ENCODE measurements around the gene URB1.
"Not testable (repeated sequence)": the region's sequence is repeated elsewhere in the genome, so short reads cannot be mapped to it uniquely, and the experiment has no call there.

Gene URB1

GRCh38 chr21:32299695-32300094 is 93.1 kb downstream of the URB1 start:
- Mint-ChIP-seq H3K9me3 (ENCODE audit: low read depth) (no peaks in the 10 kb centered on the region), H3K27me3 (no peaks in the 10 kb centered on the region), H3K4me3 (no peak overlapping the region), H3K4me1 (ENCODE audit: low read depth) (no peaks in the 10 kb centered on the region), H3K27ac (no peak overlapping the region), H3K36me3 (peaks cover 6% of the 10 kb centered on the region)

GRCh38 chr21:32298658-32299081 is 94.1 kb downstream of the URB1 start, which contains the start of gene MRAP:
Gene MRAP, plus strand, starts transcription at chr21:32298855. Its CDS starts 117 bp downstream, at chr21:32298972.
- Mint-ChIP-seq H3K4me1 (ENCODE audit: low read depth) (no peaks in the 10 kb centered on the region), H3K27me3 (no peaks in the 10 kb centered on the region), H3K4me3 (no peak within 1 kb of the TSS), H3K9me3 (ENCODE audit: low read depth) (no peaks in the 10 kb centered on the region), H3K36me3 (peaks cover 6% of the 10 kb centered on the region), H3K27ac (no peak within 1 kb of the TSS)

GRCh38 chr21:32298148-32298559 is 94.7 kb downstream of the URB1 start:
- Mint-ChIP-seq H3K4me1 (ENCODE audit: low read depth) (no peaks in the 10 kb centered on the region), H3K9me3 (ENCODE audit: low read depth) (no peaks in the 10 kb centered on the region), H3K27ac (no peak overlapping the region), H3K4me3 (no peak overlapping the region), H3K36me3 (peaks cover 3% of the 10 kb centered on the region), H3K27me3 (no peaks in the 10 kb centered on the region)

DNA sequence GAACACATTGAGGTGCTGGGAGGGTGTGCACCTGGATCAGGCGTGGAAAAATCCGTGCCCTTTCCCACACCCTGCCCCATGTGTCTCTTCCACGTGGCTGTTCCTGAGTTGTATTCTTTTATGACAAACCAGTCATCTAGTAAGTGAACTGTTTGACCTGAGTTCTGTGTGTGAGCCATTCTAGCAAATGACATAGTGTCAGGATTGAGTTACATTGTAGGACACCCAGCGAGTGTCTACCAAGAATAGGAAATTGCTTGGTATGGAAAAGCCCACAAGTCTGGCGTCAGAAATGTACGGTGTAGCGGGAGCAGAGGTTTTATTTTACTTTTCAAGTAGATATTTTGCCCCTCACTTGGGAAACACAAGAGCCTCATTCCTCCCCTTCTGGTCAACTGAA is 95.4 kb downstream of the URB1 start:
- Mint-ChIP-seq H3K27me3 (no peaks in the 10 kb centered on the region), H3K27ac (no peak overlapping the region), H3K36me3 (peaks cover 3% of the 10 kb centered on the region), H3K9me3 (ENCODE audit: low read depth) (no peaks in the 10 kb centered on the region), H3K4me3 (no peak overlapping the region), H3K4me1 (ENCODE audit: low read depth) (no peaks in the 10 kb centered on the region)

DNA sequence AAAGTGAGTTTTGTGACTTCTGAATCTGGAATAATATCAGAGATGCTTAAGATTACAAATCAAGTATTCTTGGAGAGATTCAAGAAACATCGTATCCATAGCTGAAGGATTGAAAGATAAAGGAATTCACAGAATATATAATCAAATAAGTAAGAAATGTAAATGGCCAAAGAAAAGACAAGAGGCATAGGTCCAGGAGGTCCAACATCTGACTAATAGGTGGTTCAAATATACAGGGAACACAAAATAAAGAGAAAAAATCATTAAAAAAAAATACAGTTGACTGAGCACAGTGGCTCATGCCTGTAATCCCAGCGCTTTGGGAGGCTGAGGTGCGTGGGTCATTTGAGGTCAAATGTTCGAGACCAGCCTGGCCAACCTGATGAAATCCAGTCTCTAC is 107.3 kb downstream of the URB1 start:
- Mint-ChIP-seq H3K27me3 (no peaks in the 10 kb centered on the region), H3K36me3 (peaks cover 9% of the 10 kb centered on the region), H3K9me3 (ENCODE audit: low read depth) (no peaks in the 10 kb centered on the region)

GRCh38 chr21:32282992-32283391 is 109.8 kb downstream of the URB1 start:
- Mint-ChIP-seq H3K4me1 (ENCODE audit: low read depth) (peaks cover 20% of the 10 kb centered on the region), H3K9me3 (ENCODE audit: low read depth) (no peaks in the 10 kb centered on the region), H3K4me3 (no peak overlapping the region), H3K27me3 (no peaks in the 10 kb centered on the region), H3K36me3 (peaks cover 9% of the 10 kb centered on the region), H3K27ac (no peak overlapping the region)

More for the DNA sequence above, 107.3 kb downstream of the URB1 start:
- Mint-ChIP-seq H3K4me3 (no peak overlapping the region), H3K4me1 (ENCODE audit: low read depth) (peaks cover under 1% of the 10 kb centered on the region), H3K27ac (no peak overlapping the region)

DNA sequence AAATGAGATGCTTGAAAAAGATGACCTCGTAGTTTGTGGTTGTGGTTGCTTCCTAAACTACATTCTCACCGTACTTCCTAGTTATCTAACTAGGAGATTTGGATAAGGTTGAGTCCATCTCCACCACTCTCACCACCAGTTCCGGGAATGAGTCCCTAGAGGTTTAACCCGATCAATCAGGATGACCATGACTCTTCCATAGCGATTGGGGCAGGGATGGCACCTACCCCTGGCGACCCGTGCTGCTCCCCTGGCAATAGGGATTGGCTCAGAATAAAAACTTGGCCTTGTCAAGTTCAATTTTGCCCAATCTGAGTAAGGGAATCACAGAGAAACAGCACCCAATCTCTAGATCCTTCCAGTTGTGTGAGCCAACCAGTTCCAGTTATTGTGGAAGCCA is 111.3 kb downstream of the URB1 start:
- no peak overlapping the region for H3K27ac Mint-ChIP-seq
- H3K4me1 Mint-ChIP-seq (ENCODE audit: low read depth) = peaks cover 25% of the 10 kb centered on the region
- peaks cover 7% of the 10 kb centered on the region for H3K36me3 Mint-ChIP-seq
- no peaks in the 10 kb centered on the region for H3K27me3 Mint-ChIP-seq
- H3K9me3 Mint-ChIP-seq (ENCODE audit: low read depth) = no peaks in the 10 kb centered on the region
- no peak overlapping the region for H3K4me3 Mint-ChIP-seq

DNA sequence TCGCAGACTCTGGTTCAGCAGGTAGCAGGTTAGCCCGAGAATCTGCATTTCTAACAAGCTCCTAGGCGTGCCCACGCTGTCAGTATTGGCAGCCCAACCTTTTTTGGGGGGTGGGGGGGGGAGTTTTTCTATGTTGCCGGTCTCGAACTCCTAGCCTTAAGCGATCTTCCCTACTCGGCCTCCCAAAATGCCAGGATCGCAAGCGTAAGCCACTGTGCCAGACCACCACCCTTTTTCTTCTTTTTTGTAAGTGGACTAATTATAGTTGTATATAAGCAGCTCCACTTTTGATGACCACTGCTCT is 113.5 kb downstream of the URB1 start:
- peak overlapping the region; percentile 94 for H3K27ac Mint-ChIP-seq
- no peaks in the 10 kb centered on the region for H3K9me3 Mint-ChIP-seq (ENCODE audit: low read depth)
- H3K4me3 Mint-ChIP-seq = peak overlapping the region; percentile 99
- peaks cover 7% of the 10 kb centered on the region for H3K36me3 Mint-ChIP-seq
- no peaks in the 10 kb centered on the region for H3K27me3 Mint-ChIP-seq
- peaks cover 26% of the 10 kb centered on the region for H3K4me1 Mint-ChIP-seq (ENCODE audit: low read depth)

DNA sequence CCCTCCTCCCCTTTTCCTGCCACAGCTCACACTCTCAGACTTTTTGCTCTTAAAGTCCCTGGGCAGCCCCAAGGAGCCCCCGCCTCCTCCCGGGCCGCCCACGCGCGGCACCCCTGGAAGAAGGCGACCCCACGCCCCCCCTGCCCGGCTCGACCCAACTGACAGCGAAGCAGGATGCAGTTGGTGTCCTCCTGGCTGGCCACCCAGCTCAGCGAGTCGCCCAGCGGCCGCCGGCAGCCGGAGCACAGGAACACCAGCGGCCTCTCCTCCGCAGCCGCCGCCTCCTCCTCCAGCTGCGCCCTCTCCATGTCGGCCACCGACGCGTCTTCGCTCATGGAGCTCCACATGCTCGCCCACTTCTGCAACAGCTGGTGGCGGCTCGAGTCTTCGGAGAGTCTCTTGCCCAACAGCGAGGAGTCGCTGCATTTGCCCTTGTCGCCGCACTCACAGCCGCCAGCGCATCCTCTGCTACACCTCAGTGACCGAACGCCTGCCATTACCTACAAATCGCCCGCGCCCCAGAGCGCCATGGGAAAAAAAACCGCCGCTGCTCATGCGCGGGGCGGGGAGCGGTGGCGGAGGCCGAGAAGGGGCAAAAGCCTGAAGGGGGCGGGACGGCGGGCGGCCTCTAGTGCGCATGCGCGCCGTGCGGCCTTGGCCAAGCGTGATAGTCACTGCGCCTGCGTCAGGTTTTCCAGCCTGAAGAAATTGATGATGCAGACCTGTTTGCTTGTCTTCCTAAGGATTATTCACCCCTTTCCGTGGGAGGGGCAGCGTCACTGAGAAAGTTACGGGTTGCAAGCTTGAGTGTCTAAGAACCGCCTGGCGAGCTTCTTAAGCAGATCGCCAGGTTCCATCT is 114.1 kb downstream of the URB1 start, which contains the start of gene MIS18A:
TSS of gene MIS18A (minus strand) at position 532 of the 859 bp plus-strand sequence. CDS start at position 497, 35 bp downstream.
- Mint-ChIP-seq H3K9me3 (ENCODE audit: low read depth) (no peaks in the 10 kb centered on the region), H3K4me1 (ENCODE audit: low read depth) (peaks cover 26% of the 10 kb centered on the region), H3K27me3 (no peaks in the 10 kb centered on the region), H3K36me3 (peaks cover 5% of the 10 kb centered on the region), H3K27ac (peak within 1 kb of the TSS; percentile 94), H3K4me3 (peak within 1 kb of the TSS; percentile 99)

GRCh38 chr21:32278103-32278502 is 114.7 kb downstream of the URB1 start:
- H3K36me3 Mint-ChIP-seq = peaks cover 3% of the 10 kb centered on the region
- peaks cover 26% of the 10 kb centered on the region for H3K4me1 Mint-ChIP-seq (ENCODE audit: low read depth)
- no peaks in the 10 kb centered on the region for H3K9me3 Mint-ChIP-seq (ENCODE audit: low read depth)
- H3K27me3 Mint-ChIP-seq = no peaks in the 10 kb centered on the region
- peak overlapping the region; percentile 78 for H3K27ac Mint-ChIP-seq
- H3K4me3 Mint-ChIP-seq = peak overlapping the region; percentile 99

GRCh38 chr21:32276671-32277070 is 116.1 kb downstream of the URB1 start:
- Mint-ChIP-seq H3K4me3 (peak overlapping the region; percentile 30), H3K36me3 (no peaks in the 10 kb centered on the region), H3K4me1 (ENCODE audit: low read depth) (peaks cover 28% of the 10 kb centered on the region), H3K9me3 (ENCODE audit: low read depth) (no peaks in the 10 kb centered on the region), H3K27ac (no peak overlapping the region), H3K27me3 (no peaks in the 10 kb centered on the region)

DNA sequence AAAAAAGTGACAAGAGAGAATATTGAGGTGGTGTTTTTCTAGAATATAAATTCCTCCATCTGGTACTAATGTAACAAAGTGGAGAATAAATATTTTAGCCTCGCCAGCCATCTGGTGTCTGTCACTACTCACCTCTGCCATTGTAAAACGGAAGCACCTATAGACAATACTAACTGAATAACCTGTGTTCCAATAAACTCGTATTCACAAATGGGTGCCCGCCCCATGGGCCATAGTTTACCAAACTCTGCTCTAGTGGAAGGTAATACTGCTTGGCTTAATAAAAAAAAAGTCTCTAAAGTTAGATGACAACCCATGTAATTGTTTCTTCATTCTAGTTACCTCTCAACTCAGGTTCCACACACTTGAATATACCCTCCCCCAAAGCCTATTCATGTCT is 122.1 kb downstream of the URB1 start:
- H3K36me3 Mint-ChIP-seq = peaks cover 12% of the 10 kb centered on the region
- no peaks in the 10 kb centered on the region for H3K27me3 Mint-ChIP-seq
- H3K4me3 Mint-ChIP-seq = no peak overlapping the region
- H3K27ac Mint-ChIP-seq = no peak overlapping the region
- H3K9me3 Mint-ChIP-seq (ENCODE audit: low read depth) = no peaks in the 10 kb centered on the region
- H3K4me1 Mint-ChIP-seq (ENCODE audit: low read depth) = peaks cover 3% of the 10 kb centered on the region

- H3K27ac Mint-ChIP-seq; H3K4me3 Mint-ChIP-seq; H3K9me3 Mint-ChIP-seq (ENCODE audit: low read depth); H3K27me3 Mint-ChIP-seq; H3K4me1 Mint-ChIP-seq (ENCODE audit: low read depth): not testable (repeated sequence)
- H3K36me3 Mint-ChIP-seq = peaks cover 12% of the 10 kb centered on the region
Measured at GRCh38 chr21:32265321-32265720, 127.5 kb downstream of the URB1 start.

GRCh38 chr21:32261929-32262328 is 130.9 kb downstream of the URB1 start:
- Mint-ChIP-seq H3K36me3 (peaks cover 5% of the 10 kb centered on the region), H3K27ac (no peak overlapping the region), H3K4me1 (ENCODE audit: low read depth) (peaks cover 2% of the 10 kb centered on the region), H3K4me3 (no peak overlapping the region), H3K27me3 (no peaks in the 10 kb centered on the region), H3K9me3 (ENCODE audit: low read depth) (no peaks in the 10 kb centered on the region)
